Karpas-422 (cell line): ENCODE data around the gene DSC2. TPM values are rescaled to one million over a fixed set of nuclear protein-coding genes. Genes with fewer than 3 reads are reported as not detected.

Source experiments
- DNase-seq: peaks from one replicate; pipeline ENCODE4 v3.0.0-alpha.2; 2015
- H2AFZ ChIP-seq: fragments of 200-600 bp; sonication (generic); 2 replicates; pipeline ENCODE4 v1.6.1; 2014; ENCODE audit warnings: antibody characterized with exemption, low read length, mixed read lengths
- H3K27ac ChIP-seq: fragments of 200-600 bp; sonication (generic); 2 replicates; pipeline ENCODE4 v1.5.1; 2014; ENCODE audit warnings: mild to moderate bottlenecking, low read length, moderate library complexity
- H3K27me3 ChIP-seq: fragments of 200-600 bp; sonication (generic); 2 replicates; pipeline ENCODE4 v1.6.1; 2014; ENCODE audit warnings: low read length, mixed read lengths
- H3K36me3 ChIP-seq: fragments of 200-600 bp; sonication (generic); 2 replicates; pipeline ENCODE4 v1.6.1; 2014; ENCODE audit warnings: low read length, mixed read lengths; ENCODE audit not compliant: insufficient read depth
- H3K4me1 ChIP-seq: fragments of 200-600 bp; sonication (generic); 2 replicates; pipeline ENCODE4 v1.6.1; 2014; ENCODE audit warnings: mild to moderate bottlenecking, low read length, mixed read lengths
- H3K4me2 ChIP-seq: fragments of 200-600 bp; sonication (generic); 2 replicates; pipeline ENCODE4 v1.6.1; 2014; ENCODE audit warnings: low read length, low read depth, mild to moderate bottlenecking; ENCODE audit not compliant: poor library complexity, severe bottlenecking
- H3K4me3 ChIP-seq: fragments of 200-600 bp; sonication (generic); 2 replicates; pipeline ENCODE4 v1.5.1; 2014; ENCODE audit warnings: mild to moderate bottlenecking, antibody characterized with exemption, low read length, mixed read lengths
- H3K79me2 ChIP-seq: fragments of 200-600 bp; sonication (generic); 2 replicates; pipeline ENCODE4 v1.6.1; 2014; ENCODE audit warnings: mild to moderate bottlenecking, low read length, mixed read lengths
- H3K9ac ChIP-seq: fragments of 200-600 bp; sonication (generic); 2 replicates; pipeline ENCODE4 v1.6.0; 2014; ENCODE audit warnings: low read length
- H3K9me2 ChIP-seq: fragments of 200-600 bp; sonication (generic), shearing (Covaris generic); replicated peaks from 2 replicates; pipeline ENCODE4 v1.6.0; 2014; ENCODE audit warnings: mild to moderate bottlenecking, low read length, moderate library complexity; ENCODE audit not compliant: insufficient read depth
- H3K9me3 ChIP-seq: fragments of 300-700, 200-600 bp; sonication (generic); 2 replicates; pipeline ENCODE4 v1.6.1; 2014; ENCODE audit warnings: low read length, mixed read lengths
- H4K20me1 ChIP-seq: fragments of 200-600 bp; sonication (generic); 2 replicates; pipeline ENCODE4 v1.6.1; 2014; ENCODE audit warnings: mild to moderate bottlenecking, antibody characterized with exemption, low read length, low read depth; ENCODE audit not compliant: insufficient read depth
- total RNA-seq: library from RNA; depleted of rRNA; stranded (reverse); fragments of >200 nt; shearing (Covaris generic); gene quantifications from 2 replicates; pipeline ENCODE4 v1.2.3, GENCODE V29; 2014; ENCODE audit warnings: low replicate concordance

The DSC2 gene
- total RNA-seq, 1 experiment from 2014 or later: not detected

GRCh38 chr18:31048216-31048615 is 54.0 kb downstream of the DSC2 start:
- Histone ChIP-seq H3K4me3 (no peak overlapping the region), H3K79me2 (no peaks in the 10 kb centered on the region), H3K9ac (no peak overlapping the region), H2AFZ (no peak overlapping the region), H3K4me1 (no peaks in the 10 kb centered on the region), H3K27ac (no peak overlapping the region), H3K4me2 (no peak overlapping the region), H3K36me3 (no peaks in the 10 kb centered on the region), H3K9me2 (no peaks in the 10 kb centered on the region), H3K27me3 (no peaks in the 10 kb centered on the region), H3K9me3 (no peaks in the 10 kb centered on the region), H4K20me1 (no peaks in the 10 kb centered on the region)
- no peak for DNase-seq

GRCh38 chr18:31046916-31047315 is 55.3 kb downstream of the DSC2 start:
- H2AFZ ChIP-seq: no peak overlapping the region
- H3K4me3 ChIP-seq: no peak overlapping the region
- H3K4me1 ChIP-seq: no peaks in the 10 kb centered on the region
- no peaks in the 10 kb centered on the region for H3K36me3 ChIP-seq
- H3K79me2 ChIP-seq: no peaks in the 10 kb centered on the region
- no peaks in the 10 kb centered on the region for H3K9me3 ChIP-seq
- no peak overlapping the region for H3K9ac ChIP-seq
- no peaks in the 10 kb centered on the region for H3K9me2 ChIP-seq
- H3K4me2 ChIP-seq: no peak overlapping the region
- no peak overlapping the region for H3K27ac ChIP-seq
- DNase-seq: no peak
- no peaks in the 10 kb centered on the region for H4K20me1 ChIP-seq
- H3K27me3 ChIP-seq: no peaks in the 10 kb centered on the region

GRCh38 chr18:31045599-31045998 is 56.6 kb downstream of the DSC2 start:
- Histone ChIP-seq H3K4me3 (no peak overlapping the region), H3K9me2 (no peaks in the 10 kb centered on the region), H4K20me1 (no peaks in the 10 kb centered on the region), H2AFZ (no peak overlapping the region), H3K36me3 (no peaks in the 10 kb centered on the region), H3K9me3 (no peaks in the 10 kb centered on the region), H3K4me1 (no peaks in the 10 kb centered on the region), H3K27me3 (no peaks in the 10 kb centered on the region), H3K79me2 (no peaks in the 10 kb centered on the region), H3K27ac (no peak overlapping the region), H3K9ac (no peak overlapping the region), H3K4me2 (no peak overlapping the region)
- DNase-seq: no peak

- no peak overlapping the region for H3K9ac ChIP-seq
- no peaks in the 10 kb centered on the region for H3K4me1 ChIP-seq
- no peak overlapping the region for H3K4me3 ChIP-seq
- H3K4me2 ChIP-seq: no peak overlapping the region
- H3K79me2 ChIP-seq: no peaks in the 10 kb centered on the region
- H3K27me3 ChIP-seq: no peaks in the 10 kb centered on the region
- no peaks in the 10 kb centered on the region for H4K20me1 ChIP-seq
- H3K9me2 ChIP-seq: no peaks in the 10 kb centered on the region
- no peak overlapping the region for H2AFZ ChIP-seq
- no peaks in the 10 kb centered on the region for H3K36me3 ChIP-seq
- no peak for DNase-seq
- no peak overlapping the region for H3K27ac ChIP-seq
- no peaks in the 10 kb centered on the region for H3K9me3 ChIP-seq
These were observed 57.3 kb downstream of the DSC2 start for GRCh38 chr18:31044926-31045325.

GRCh38 chr18:31043709-31044108 is 58.5 kb downstream of the DSC2 start:
- Histone ChIP-seq H2AFZ (no peak overlapping the region), H3K27ac (no peak overlapping the region), H3K4me2 (no peak overlapping the region), H3K4me1 (no peaks in the 10 kb centered on the region), H3K4me3 (no peak overlapping the region), H3K9me2 (no peaks in the 10 kb centered on the region), H3K9ac (no peak overlapping the region), H3K27me3 (no peaks in the 10 kb centered on the region), H3K36me3 (no peaks in the 10 kb centered on the region), H3K9me3 (no peaks in the 10 kb centered on the region), H4K20me1 (no peaks in the 10 kb centered on the region), H3K79me2 (no peaks in the 10 kb centered on the region)
- no peak for DNase-seq

- Histone ChIP-seq H3K27me3 (no peaks in the 10 kb centered on the region), H3K9me3 (no peaks in the 10 kb centered on the region), H3K9ac (no peak within 1 kb of the TSS), H3K4me2 (no peak within 1 kb of the TSS), H3K27ac (no peak within 1 kb of the TSS), H3K9me2 (no peaks in the 10 kb centered on the region), H3K4me1 (no peaks in the 10 kb centered on the region), H4K20me1 (no peaks in the 10 kb centered on the region), H3K36me3 (no peaks in the 10 kb centered on the region), H3K4me3 (no peak within 1 kb of the TSS), H2AFZ (no peak within 1 kb of the TSS), H3K79me2 (no peaks in the 10 kb centered on the region)
- DNase-seq: no peak
These were observed 59.6 kb downstream of the DSC2 start, which contains the start of gene DSC3 for GRCh38 chr18:31042406-31043181. TSS of gene DSC3 (minus strand) at chr18:31042742. CDS start at chr18:31042660, 82 bp downstream.

- no peaks in the 10 kb centered on the region for H3K36me3 ChIP-seq
- no peaks in the 10 kb centered on the region for H3K4me1 ChIP-seq
- no peak for DNase-seq
- H3K9me2 ChIP-seq: no peaks in the 10 kb centered on the region
- no peak overlapping the region for H3K9ac ChIP-seq
- no peak overlapping the region for H3K4me2 ChIP-seq
- H3K9me3 ChIP-seq: no peaks in the 10 kb centered on the region
- H3K27ac ChIP-seq: no peak overlapping the region
- H4K20me1 ChIP-seq: no peaks in the 10 kb centered on the region
- no peaks in the 10 kb centered on the region for H3K27me3 ChIP-seq
- H3K79me2 ChIP-seq: no peaks in the 10 kb centered on the region
- H2AFZ ChIP-seq: no peak overlapping the region
- no peak overlapping the region for H3K4me3 ChIP-seq
These were observed 60.2 kb downstream of the DSC2 start for GRCh38 chr18:31042084-31042405.

GRCh38 chr18:31041271-31042083 is 60.7 kb downstream of the DSC2 start:
- H3K4me2 ChIP-seq: no peak overlapping the region
- no peaks in the 10 kb centered on the region for H3K36me3 ChIP-seq
- no peak overlapping the region for H3K27ac ChIP-seq
- H3K27me3 ChIP-seq: no peaks in the 10 kb centered on the region
- no peak for DNase-seq
- H3K9me3 ChIP-seq: no peaks in the 10 kb centered on the region
- H3K4me1 ChIP-seq: no peaks in the 10 kb centered on the region
- no peaks in the 10 kb centered on the region for H3K79me2 ChIP-seq
- no peaks in the 10 kb centered on the region for H3K9me2 ChIP-seq
- no peak overlapping the region for H2AFZ ChIP-seq
- no peak overlapping the region for H3K9ac ChIP-seq
- no peak overlapping the region for H3K4me3 ChIP-seq
- no peaks in the 10 kb centered on the region for H4K20me1 ChIP-seq
